ENCODE measurements around the gene DPYSL4. TPM values are rescaled to one million over a fixed set of nuclear protein-coding genes. Genes with fewer than 3 reads are reported as not detected.

Gene DPYSL4
- total and polyA plus RNA-seq, 2 of the 13 experiments (the other 11 are each of a cell fraction or from before 2014, with no cell fraction given): 0.84 to 1.2 TPM

DNA sequence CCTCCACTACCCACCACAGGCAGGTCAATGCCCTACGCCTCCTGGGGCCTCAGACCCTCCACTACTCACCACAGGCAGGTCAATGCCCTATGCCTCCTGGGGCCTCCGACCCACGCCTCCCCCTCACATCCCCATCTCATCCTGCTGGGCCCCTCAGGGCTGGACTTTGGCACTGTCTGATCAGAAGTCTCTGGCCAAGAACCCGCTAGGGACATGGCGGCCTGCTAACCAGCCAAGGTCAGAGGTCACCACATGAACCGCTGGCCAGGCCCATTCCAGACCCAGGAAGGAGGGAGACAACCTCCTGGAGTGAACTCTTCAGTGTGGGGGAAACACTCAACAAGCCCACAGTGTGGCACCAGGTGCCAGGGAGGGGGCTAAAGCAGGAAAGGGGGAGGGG, 65.2 kb downstream of the DPYSL4 start (continued):
- TF ChIP-seq NR2F6 (IDR thresholded peaks at IDR 0.05) (peak; percentile 94), NR2F6 (CRISPR knock-in tag; IDR thresholded peaks at IDR 0.05) (peak; percentile 86), UBTF (CRISPR knock-in tag; IDR thresholded peaks at IDR 0.05) (peak; percentile 59), HHEX (CRISPR knock-in tag; IDR thresholded peaks at IDR 0.05) (peak; percentile 60; the same call in 1 of the 2 replicates), CREB1 (IDR thresholded peaks at IDR 0.05) (no peak), CREB1 (CRISPR knock-in tag; IDR thresholded peaks at IDR 0.05) (peak; percentile 73; the same call in 1 of the 2 replicates), TBX3 (IDR thresholded peaks at IDR 0.05; ENCODE audit: borderline replicate concordance) (no peak), ESRRA (CRISPR knock-in tag; IDR thresholded peaks at IDR 0.05; ENCODE audit: low read depth) (peak; percentile 74; the same call in 1 of the 2 replicates), KDM6A (CRISPR knock-in tag; IDR thresholded peaks at IDR 0.05; ENCODE audit: low read depth) (peak; percentile 98), NR1H2 (CRISPR knock-in tag; IDR thresholded peaks at IDR 0.05; ENCODE audit: borderline replicate concordance, low read depth) (peak; percentile 71; the same call in 1 of the 2 replicates), SRF (IDR thresholded peaks at IDR 0.05; ENCODE audit: low read depth, low read length) (no peak), HDAC1 (CRISPR knock-in tag; IDR thresholded peaks at IDR 0.05) (peak; percentile 85), ZBTB46 (CRISPR knock-in tag; IDR thresholded peaks at IDR 0.05; ENCODE audit: borderline replicate concordance) (no peak), NCOA2 (CRISPR knock-in tag; IDR thresholded peaks at IDR 0.05) (peak; percentile 41; the same call in 1 of the 2 replicates), SALL1 (CRISPR knock-in tag; IDR thresholded peaks at IDR 0.05) (peak; percentile 69), MTA1 (CRISPR knock-in tag; IDR thresholded peaks at IDR 0.05; ENCODE audit: borderline replicate concordance) (peak; percentile 99), ZBTB7B (CRISPR knock-in tag; IDR thresholded peaks at IDR 0.05) (peak; percentile 57; the same call in 1 of the 2 replicates), ZSCAN29 (CRISPR knock-in tag; conservative IDR thresholded peaks at IDR 0.05) (no peak), GATAD2A (CRISPR knock-in tag; IDR thresholded peaks at IDR 0.05) (peak; percentile 90)
- TF ChIP-seq, protein P1, sequence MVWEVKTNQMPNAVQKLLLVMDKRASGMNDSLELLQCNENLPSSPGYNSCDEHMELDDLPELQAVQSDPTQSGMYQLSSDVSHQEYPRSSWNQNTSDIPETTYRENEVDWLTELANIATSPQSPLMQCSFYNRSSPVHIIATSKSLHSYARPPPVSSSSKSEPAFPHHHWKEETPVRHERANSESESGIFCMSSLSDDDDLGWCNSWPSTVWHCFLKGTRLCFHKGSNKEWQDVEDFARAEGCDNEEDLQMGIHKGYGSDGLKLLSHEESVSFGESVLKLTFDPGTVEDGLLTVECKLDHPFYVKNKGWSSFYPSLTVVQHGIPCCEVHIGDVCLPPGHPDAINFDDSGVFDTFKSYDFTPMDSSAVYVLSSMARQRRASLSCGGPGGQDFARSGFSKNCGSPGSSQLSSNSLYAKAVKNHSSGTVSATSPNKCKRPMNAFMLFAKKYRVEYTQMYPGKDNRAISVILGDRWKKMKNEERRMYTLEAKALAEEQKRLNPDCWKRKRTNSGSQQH (CRISPR knock-in tag; IDR thresholded peaks at IDR 0.05; ENCODE audit: low read depth): 0 out of 2 replicates have a peak, but pooled peaks have one; percentile 43
- TF ChIP-seq, protein P2, sequence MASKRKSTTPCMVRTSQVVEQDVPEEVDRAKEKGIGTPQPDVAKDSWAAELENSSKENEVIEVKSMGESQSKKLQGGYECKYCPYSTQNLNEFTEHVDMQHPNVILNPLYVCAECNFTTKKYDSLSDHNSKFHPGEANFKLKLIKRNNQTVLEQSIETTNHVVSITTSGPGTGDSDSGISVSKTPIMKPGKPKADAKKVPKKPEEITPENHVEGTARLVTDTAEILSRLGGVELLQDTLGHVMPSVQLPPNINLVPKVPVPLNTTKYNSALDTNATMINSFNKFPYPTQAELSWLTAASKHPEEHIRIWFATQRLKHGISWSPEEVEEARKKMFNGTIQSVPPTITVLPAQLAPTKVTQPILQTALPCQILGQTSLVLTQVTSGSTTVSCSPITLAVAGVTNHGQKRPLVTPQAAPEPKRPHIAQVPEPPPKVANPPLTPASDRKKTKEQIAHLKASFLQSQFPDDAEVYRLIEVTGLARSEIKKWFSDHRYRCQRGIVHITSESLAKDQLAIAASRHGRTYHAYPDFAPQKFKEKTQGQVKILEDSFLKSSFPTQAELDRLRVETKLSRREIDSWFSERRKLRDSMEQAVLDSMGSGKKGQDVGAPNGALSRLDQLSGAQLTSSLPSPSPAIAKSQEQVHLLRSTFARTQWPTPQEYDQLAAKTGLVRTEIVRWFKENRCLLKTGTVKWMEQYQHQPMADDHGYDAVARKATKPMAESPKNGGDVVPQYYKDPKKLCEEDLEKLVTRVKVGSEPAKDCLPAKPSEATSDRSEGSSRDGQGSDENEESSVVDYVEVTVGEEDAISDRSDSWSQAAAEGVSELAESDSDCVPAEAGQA (IDR thresholded peaks at IDR 0.05; ENCODE audit: low read depth): peak; percentile 39; the same call in 1 of the 2 replicates
- TF ChIP-seq, protein P2 (CRISPR knock-in tag; IDR thresholded peaks at IDR 0.05; ENCODE audit: borderline replicate concordance): no peak
